Measurements from ENCODE around the gene NIT1. TPM values are rescaled to one million over a fixed set of nuclear protein-coding genes. Genes with fewer than 3 reads are reported as not detected.

NIT1 gene
- total and polyA plus RNA-seq, 2 of the 13 experiments (the other 11 are each of a cell fraction or from before 2014, with no cell fraction given): 22.7 to 31.0 TPM

- no peak for TF ChIP-seq TERF1 (CRISPR knock-in tag; IDR thresholded peaks at IDR 0.05)
- TF ChIP-seq ZNF543 (CRISPR knock-in tag; IDR thresholded peaks at IDR 0.05): no peak
- no peak for TF ChIP-seq ZFX (CRISPR knock-in tag; IDR thresholded peaks at IDR 0.05; ENCODE audit: low read depth)
- no peak for TF ChIP-seq THAP7 (CRISPR knock-in tag; IDR thresholded peaks at IDR 0.05)
- TF ChIP-seq GMEB1 (CRISPR knock-in tag; IDR thresholded peaks at IDR 0.05; ENCODE audit: borderline replicate concordance): no peak
- TF ChIP-seq ZNF484 (CRISPR knock-in tag; IDR thresholded peaks at IDR 0.05; ENCODE audit: borderline replicate concordance, low read depth): no peak
These were observed 1.4 kb downstream of the NIT1 start (continued) for GRCh38 chr1:161119092-161119903.

- ATAC-seq (no peak), DNase-seq (ENCODE audit: low spot score) (no peak), FAIRE-seq (no peak)
- BruUV-seq (replicated peaks): no TSS peak
- H2AFZ ChIP-seq (ENCODE audit: low read length): no peak overlapping the region
- TF ChIP-seq CC2D1A (CRISPR knock-in tag; IDR thresholded peaks at IDR 0.05): no peak
- no peak for TF ChIP-seq SSRP1 (CRISPR knock-in tag; IDR thresholded peaks at IDR 0.05)
- no peak for TF ChIP-seq ZFP36 (IDR thresholded peaks at IDR 0.05; ENCODE audit: borderline replicate concordance, low read depth, low read length, partially characterized antibody)
- no peak for TF ChIP-seq TAF15 (IDR thresholded peaks at IDR 0.05; ENCODE audit: low read depth, low read length, poor library complexity, severe bottlenecking)
- TF ChIP-seq RBFOX2 (IDR thresholded peaks at IDR 0.05; ENCODE audit: low read depth, low read length): no peak
- no peak for TF ChIP-seq ATM (IDR thresholded peaks at IDR 0.05; ENCODE audit: borderline replicate concordance)
- TF ChIP-seq MAZ (IDR thresholded peaks at IDR 0.05; ENCODE audit: borderline replicate concordance, low read depth, low read length): no peak
- TF ChIP-seq MAZ (CRISPR knock-in tag; IDR thresholded peaks at IDR 0.05; ENCODE audit: low read depth): no peak
- TF ChIP-seq ZSCAN30 (CRISPR knock-in tag; IDR thresholded peaks at IDR 0.05): no peak
- H4K20me1 ChIP-seq (ENCODE audit: insufficient read depth, low read length): no peaks in the 10 kb centered on the region
- no peak overlapping the region for H3K4me3 ChIP-seq (replicated peaks in 1 of 3; ENCODE audit: insufficient read depth in 1 of 3, low read depth in 2 of 3, low read length in 3 of 3)
- in situ Hi-C loops (cut with HindIII; ENCODE audit: extremely low pct_ligation_motif_present, low pct_unique_long_range_greater_than_20kb) (no loop called here), intact Hi-C loops (cut with micrococcal nuclease; ENCODE audit: unreplicated experiment) (no loop called here)
- H3K27ac ChIP-seq (ENCODE audit: extremely low read length, insufficient read depth, low read length): no peak overlapping the region
- peaks cover 21 to 61% of the 10 kb centered on the region in 2 experiments for H3K36me3 ChIP-seq (replicated peaks in 1 of 2; ENCODE audit: control insufficient read depth in 1 of 2, insufficient read depth in 2 of 2, low read length in 2 of 2)
- H3K9ac ChIP-seq (ENCODE audit: insufficient read depth, low read depth, low read length): no peak overlapping the region
- no peaks in the 10 kb centered on the region; a peak in 1 of 5 replicates for H3K27me3 ChIP-seq (ENCODE audit: control insufficient read depth in 1 of 2, insufficient read depth in 2 of 2, low read length in 2 of 2)
- H3K79me2 ChIP-seq (ENCODE audit: insufficient read depth, low read length): peaks cover 34% of the 10 kb centered on the region
- POLR2A ChIA-PET: interaction anchor here (0.7 kb wide), 1 partner anchor 47 kb away, joined by 4 read pairs; no protein-coding TSS in a partner anchor
- CTCF ChIA-PET (ENCODE audit: low intra/inter-chr PET ratio, low total read pairs): no interaction called here
- 100% methylated on average over 3 of the region's 3 CpGs for WGBS (ENCODE audit: low lambda C conversion rate)
- H3K4me2 ChIP-seq (ENCODE audit: low read depth, low read length): no peak overlapping the region
- H3K4me1 ChIP-seq (ENCODE audit: insufficient read depth, low read length): peaks cover 26% of the 10 kb centered on the region
- H3K9me3 ChIP-seq (ENCODE audit: low read length): no peaks in the 10 kb centered on the region
These were observed 3.2 kb downstream of the NIT1 start for GRCh38 chr1:161121042-161121650.
